Neural cell (in vitro differentiated cells): ENCODE measurements around the gene C12orf42. TPM values are rescaled to one million over a fixed set of nuclear protein-coding genes. Genes with fewer than 3 reads are reported as not detected.

Source experiments
- H2AFZ ChIP-seq: fragments of 200-600, 300-800 bp; sonication (generic), shearing (Covaris generic); 2 replicates; pipeline ENCODE4 v1.6.0; 2014; ENCODE audit warnings: low read depth, mild to moderate bottlenecking, antibody characterized with exemption, low read length, moderate library complexity
- H3F3A ChIP-seq: fragments of 200-600 bp; shearing (Covaris generic); 2 replicates; pipeline ENCODE4 v1.6.1; 2016; ENCODE audit warnings: mild to moderate bottlenecking, moderate library complexity, mixed read lengths, antibody characterized with exemption, low read length; ENCODE audit not compliant: insufficient read depth, poor library complexity, severe bottlenecking
- H3K27ac ChIP-seq: fragments of 200-600, 300-800 bp; sonication (generic), shearing (Covaris generic); 2 replicates; pipeline ENCODE4 v1.5.1; 2014; ENCODE audit warnings: mild to moderate bottlenecking, low read length, moderate library complexity
- H3K27me3 ChIP-seq: fragments of 300-800, 200-600 bp; sonication (generic), shearing (Covaris generic); 2 replicates; pipeline ENCODE4 v1.6.0; 2014; ENCODE audit warnings: mild to moderate bottlenecking, low read depth, low read length, moderate library complexity; ENCODE audit not compliant: insufficient read depth
- H3K36me3 ChIP-seq: fragments of 300-800, 200-600 bp; sonication (generic), shearing (Covaris generic); 2 replicates; pipeline ENCODE4 v1.5.1; 2014; ENCODE audit warnings: mild to moderate bottlenecking, antibody characterized with exemption, low read length, moderate library complexity; ENCODE audit not compliant: insufficient read depth
- H3K4me2 ChIP-seq: fragments of 300-800, 200-600 bp; sonication (generic), shearing (Covaris generic); 2 replicates; pipeline ENCODE4 v1.6.0; 2014; ENCODE audit warnings: mild to moderate bottlenecking, low read length
- H3K4me3 ChIP-seq: fragments of 300-800, 200-600 bp; sonication (generic), shearing (Covaris generic); 2 replicates; pipeline ENCODE4 v1.5.1; 2014; ENCODE audit warnings: mild to moderate bottlenecking, low read length, moderate library complexity
- H3K79me2 ChIP-seq: fragments of 200-600 bp; shearing (Covaris generic); replicated peaks from 2 replicates; pipeline ENCODE4 v1.6.0; 2014; ENCODE audit warnings: mild to moderate bottlenecking, low read length, moderate library complexity; ENCODE audit not compliant: insufficient read depth
- H3K9ac ChIP-seq: fragments of 300-800, 200-600 bp; sonication (generic), shearing (Covaris generic); 2 replicates; pipeline ENCODE4 v1.6.1; 2016; ENCODE audit warnings: mild to moderate bottlenecking, low read length, mixed read lengths
- H3K9me2 ChIP-seq: fragments of 200-600 bp; shearing (Covaris generic); 2 replicates; pipeline ENCODE4 v1.6.1; 2016; ENCODE audit warnings: mild to moderate bottlenecking, low read length, mixed read lengths; ENCODE audit not compliant: insufficient read depth
- H3K9me3 ChIP-seq: fragments of 200-600, 300-800 bp; sonication (generic), shearing (Covaris generic); 2 replicates; pipeline ENCODE4 v1.6.1; 2016; ENCODE audit warnings: mild to moderate bottlenecking, mixed run types, low read length, moderate library complexity, mixed read lengths
- H4K20me1 ChIP-seq: fragments of 200-600 bp; shearing (Covaris generic); 2 replicates; pipeline ENCODE4 v1.6.1; 2016; ENCODE audit warnings: mild to moderate bottlenecking, mixed run types; ENCODE audit not compliant: insufficient read depth
- EP300 ChIP-seq: fragments of 450-650 bp; conservative IDR thresholded peaks from 2 replicates; pipeline ENCODE4 v1.6.1; 2014; ENCODE audit warnings: antibody characterized with exemption, mild to moderate bottlenecking, moderate library complexity; ENCODE audit not compliant: poor library complexity, severe bottlenecking
- EZH2 ChIP-seq: fragments of 200-600, 300-800 bp; shearing (Covaris generic), sonication (generic); IDR thresholded peaks from 2 replicates; pipeline ENCODE4 v1.6.1; 2014; ENCODE audit warnings: antibody characterized with exemption, low read length, borderline replicate concordance, mild to moderate bottlenecking; ENCODE audit not compliant: insufficient read depth, poor library complexity, severe bottlenecking
- MXI1 ChIP-seq: fragments of 450-650 bp; conservative IDR thresholded peaks from 2 replicates; pipeline ENCODE4 v1.6.1; 2014; ENCODE audit warnings: antibody characterized with exemption, mild to moderate bottlenecking; ENCODE audit not compliant: poor library complexity, severe bottlenecking
- POLR2AphosphoS5 ChIP-seq: IDR thresholded peaks from 2 replicates; pipeline ENCODE4 v1.6.1; 2012
- RAD21 ChIP-seq: fragments of 450-650 bp; conservative IDR thresholded peaks from 2 replicates; pipeline ENCODE4 v1.6.1; 2014; ENCODE audit warnings: antibody characterized with exemption, mild to moderate bottlenecking, moderate library complexity
- SMC3 ChIP-seq: fragments of 450-650 bp; conservative IDR thresholded peaks from 2 replicates; pipeline ENCODE4 v1.6.1; 2014; ENCODE audit warnings: antibody characterized with exemption, mild to moderate bottlenecking, moderate library complexity; ENCODE audit not compliant: poor library complexity
- TAF1 ChIP-seq: IDR thresholded peaks from 2 replicates; pipeline ENCODE4 v1.6.1; 2012; ENCODE audit warnings: low read depth
- polyA plus RNA-seq: library from polyadenylated mRNA; depleted of rRNA; stranded (reverse); fragments of >200 nt; gene quantifications from 2 replicates; pipeline ENCODE4 v1.2.3, GENCODE V29; 2014
- TF ChIP-seq, protein P1 (sequence below): IDR thresholded peaks from 2 replicates; pipeline ENCODE4 v1.6.1; 2012; ENCODE audit warnings: borderline replicate concordance
- TF ChIP-seq, protein P2 (sequence below): fragments of 450-650 bp; IDR thresholded peaks from 2 replicates; pipeline ENCODE4 v1.5.1; 2014; ENCODE audit warnings: antibody characterized with exemption, mild to moderate bottlenecking, moderate library complexity; ENCODE audit not compliant: poor library complexity, severe bottlenecking

The C12orf42 gene
- polyA plus RNA-seq, 1 donor from 2014 or later, result 0.54 TPM

DNA sequence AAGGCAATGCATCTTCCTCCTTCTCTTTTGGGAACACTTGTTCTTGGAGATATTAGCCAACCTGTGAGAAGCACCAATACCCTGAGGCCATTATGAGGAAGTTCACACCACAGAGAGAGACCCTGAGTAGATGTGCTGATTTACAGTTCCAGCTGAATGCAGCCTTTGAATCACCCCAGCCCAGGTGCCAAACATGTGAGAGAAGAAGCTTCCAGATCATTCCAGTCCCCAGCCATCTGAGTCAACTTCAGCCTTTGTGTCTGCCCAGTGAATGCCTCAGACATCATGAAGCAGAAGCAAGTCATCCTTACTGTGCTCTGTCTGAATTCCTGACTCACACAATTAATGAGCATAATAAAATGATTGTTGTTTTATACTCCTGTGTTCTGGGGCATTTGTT lies 25.1 kb downstream of the C12orf42 start:
- H2AFZ ChIP-seq, result no peak overlapping the region
- no peaks in the 10 kb centered on the region for H3K9me2 ChIP-seq
- H3K36me3 ChIP-seq, result no peaks in the 10 kb centered on the region
- no peaks in the 10 kb centered on the region for H3F3A ChIP-seq
- H3K27me3 ChIP-seq, result no peaks in the 10 kb centered on the region
- no peak overlapping the region for H3K4me3 ChIP-seq
- H3K9ac ChIP-seq, result no peak overlapping the region
- no peak overlapping the region for H3K27ac ChIP-seq
- H3K9me3 ChIP-seq, result no peaks in the 10 kb centered on the region
- TF ChIP-seq MXI1 (no peak), TAF1 (no peak)
- no peak overlapping the region for H3K4me2 ChIP-seq
- no peaks in the 10 kb centered on the region for H3K79me2 ChIP-seq
- H4K20me1 ChIP-seq, result no peaks in the 10 kb centered on the region

DNA sequence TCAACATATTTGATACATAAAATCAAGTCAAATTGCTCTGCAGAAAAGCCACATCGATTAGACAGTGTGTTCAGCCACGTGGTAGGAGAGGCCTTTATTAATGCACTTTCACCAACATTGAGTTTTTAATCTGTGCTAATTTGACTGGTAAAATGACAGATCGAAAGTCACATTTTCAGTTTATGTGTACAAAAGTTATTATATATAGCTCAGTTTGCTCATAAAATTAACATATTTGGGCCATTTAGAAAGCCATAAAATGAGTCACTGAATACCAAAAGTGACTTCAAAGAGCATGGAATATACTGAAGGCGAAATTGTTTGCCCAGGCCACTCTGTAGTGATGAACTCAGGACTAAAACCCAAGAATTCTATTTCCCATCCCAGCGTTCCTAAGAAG lies 26.0 kb downstream of the C12orf42 start:
- H3F3A ChIP-seq, result no peaks in the 10 kb centered on the region
- no peak overlapping the region for H2AFZ ChIP-seq
- no peaks in the 10 kb centered on the region for H4K20me1 ChIP-seq
- H3K9me2 ChIP-seq, result no peaks in the 10 kb centered on the region
- H3K4me3 ChIP-seq, result no peak overlapping the region
- H3K9me3 ChIP-seq, result no peaks in the 10 kb centered on the region
- TF ChIP-seq RAD21 (no peak), TAF1 (no peak), POLR2AphosphoS5 (no peak), EZH2 (no peak), EP300 (no peak), MXI1 (no peak), SMC3 (no peak)
- TF ChIP-seq, protein P1, sequence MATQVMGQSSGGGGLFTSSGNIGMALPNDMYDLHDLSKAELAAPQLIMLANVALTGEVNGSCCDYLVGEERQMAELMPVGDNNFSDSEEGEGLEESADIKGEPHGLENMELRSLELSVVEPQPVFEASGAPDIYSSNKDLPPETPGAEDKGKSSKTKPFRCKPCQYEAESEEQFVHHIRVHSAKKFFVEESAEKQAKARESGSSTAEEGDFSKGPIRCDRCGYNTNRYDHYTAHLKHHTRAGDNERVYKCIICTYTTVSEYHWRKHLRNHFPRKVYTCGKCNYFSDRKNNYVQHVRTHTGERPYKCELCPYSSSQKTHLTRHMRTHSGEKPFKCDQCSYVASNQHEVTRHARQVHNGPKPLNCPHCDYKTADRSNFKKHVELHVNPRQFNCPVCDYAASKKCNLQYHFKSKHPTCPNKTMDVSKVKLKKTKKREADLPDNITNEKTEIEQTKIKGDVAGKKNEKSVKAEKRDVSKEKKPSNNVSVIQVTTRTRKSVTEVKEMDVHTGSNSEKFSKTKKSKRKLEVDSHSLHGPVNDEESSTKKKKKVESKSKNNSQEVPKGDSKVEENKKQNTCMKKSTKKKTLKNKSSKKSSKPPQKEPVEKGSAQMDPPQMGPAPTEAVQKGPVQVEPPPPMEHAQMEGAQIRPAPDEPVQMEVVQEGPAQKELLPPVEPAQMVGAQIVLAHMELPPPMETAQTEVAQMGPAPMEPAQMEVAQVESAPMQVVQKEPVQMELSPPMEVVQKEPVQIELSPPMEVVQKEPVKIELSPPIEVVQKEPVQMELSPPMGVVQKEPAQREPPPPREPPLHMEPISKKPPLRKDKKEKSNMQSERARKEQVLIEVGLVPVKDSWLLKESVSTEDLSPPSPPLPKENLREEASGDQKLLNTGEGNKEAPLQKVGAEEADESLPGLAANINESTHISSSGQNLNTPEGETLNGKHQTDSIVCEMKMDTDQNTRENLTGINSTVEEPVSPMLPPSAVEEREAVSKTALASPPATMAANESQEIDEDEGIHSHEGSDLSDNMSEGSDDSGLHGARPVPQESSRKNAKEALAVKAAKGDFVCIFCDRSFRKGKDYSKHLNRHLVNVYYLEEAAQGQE, result no peak
- TF ChIP-seq, protein P2, sequence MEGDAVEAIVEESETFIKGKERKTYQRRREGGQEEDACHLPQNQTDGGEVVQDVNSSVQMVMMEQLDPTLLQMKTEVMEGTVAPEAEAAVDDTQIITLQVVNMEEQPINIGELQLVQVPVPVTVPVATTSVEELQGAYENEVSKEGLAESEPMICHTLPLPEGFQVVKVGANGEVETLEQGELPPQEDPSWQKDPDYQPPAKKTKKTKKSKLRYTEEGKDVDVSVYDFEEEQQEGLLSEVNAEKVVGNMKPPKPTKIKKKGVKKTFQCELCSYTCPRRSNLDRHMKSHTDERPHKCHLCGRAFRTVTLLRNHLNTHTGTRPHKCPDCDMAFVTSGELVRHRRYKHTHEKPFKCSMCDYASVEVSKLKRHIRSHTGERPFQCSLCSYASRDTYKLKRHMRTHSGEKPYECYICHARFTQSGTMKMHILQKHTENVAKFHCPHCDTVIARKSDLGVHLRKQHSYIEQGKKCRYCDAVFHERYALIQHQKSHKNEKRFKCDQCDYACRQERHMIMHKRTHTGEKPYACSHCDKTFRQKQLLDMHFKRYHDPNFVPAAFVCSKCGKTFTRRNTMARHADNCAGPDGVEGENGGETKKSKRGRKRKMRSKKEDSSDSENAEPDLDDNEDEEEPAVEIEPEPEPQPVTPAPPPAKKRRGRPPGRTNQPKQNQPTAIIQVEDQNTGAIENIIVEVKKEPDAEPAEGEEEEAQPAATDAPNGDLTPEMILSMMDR, result no peak
- H3K9ac ChIP-seq, result no peak overlapping the region
- no peak overlapping the region for H3K4me2 ChIP-seq
- H3K27me3 ChIP-seq, result no peaks in the 10 kb centered on the region
- H3K79me2 ChIP-seq, result no peaks in the 10 kb centered on the region
- no peak overlapping the region for H3K27ac ChIP-seq
- H3K36me3 ChIP-seq, result no peaks in the 10 kb centered on the region

DNA sequence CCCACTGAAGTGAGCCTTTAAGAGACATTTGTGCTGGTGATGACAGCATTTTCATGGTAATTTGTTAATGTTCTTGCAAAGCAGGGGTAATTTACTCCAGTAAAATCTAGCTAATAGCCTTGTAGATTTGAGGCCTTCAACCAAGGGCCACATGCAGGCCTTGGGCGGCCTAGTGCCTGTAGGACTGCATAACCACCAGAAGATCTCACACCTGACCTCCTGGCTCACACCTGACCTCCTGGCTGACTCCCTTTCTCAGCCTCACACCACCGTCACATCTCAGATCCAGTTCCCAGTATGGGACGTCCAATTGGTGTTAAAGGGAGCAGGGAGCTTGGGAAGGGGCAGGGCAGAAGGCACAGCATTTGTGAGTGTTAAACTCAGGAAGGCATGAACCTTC lies 26.9 kb downstream of the C12orf42 start:
- Histone ChIP-seq H3K4me2 (no peak overlapping the region), H3K36me3 (no peaks in the 10 kb centered on the region), H3F3A (no peaks in the 10 kb centered on the region), H3K9me2 (no peaks in the 10 kb centered on the region), H3K4me3 (no peak overlapping the region), H3K9ac (no peak overlapping the region), H2AFZ (no peak overlapping the region), H3K9me3 (no peaks in the 10 kb centered on the region), H3K79me2 (no peaks in the 10 kb centered on the region), H3K27ac (no peak overlapping the region), H3K27me3 (no peaks in the 10 kb centered on the region), H4K20me1 (no peaks in the 10 kb centered on the region)
- TF ChIP-seq, protein P1, result no peak
- TF ChIP-seq EZH2, result no peak
- no peak for TF ChIP-seq SMC3
- TF ChIP-seq MXI1, result no peak
- TF ChIP-seq, protein P2, result no peak
- no peak for TF ChIP-seq POLR2AphosphoS5
- TF ChIP-seq EP300, result no peak
- no peak for TF ChIP-seq TAF1
- TF ChIP-seq RAD21, result no peak
